Measurements from ENCODE around the gene INS. TPM values are rescaled to one million over a fixed set of nuclear protein-coding genes. Genes with fewer than 3 reads are reported as not detected.

Gene INS
- total and polyA plus RNA-seq, 11 donors = 0.67 to 1.8 TPM; not detected in 9

DNA sequence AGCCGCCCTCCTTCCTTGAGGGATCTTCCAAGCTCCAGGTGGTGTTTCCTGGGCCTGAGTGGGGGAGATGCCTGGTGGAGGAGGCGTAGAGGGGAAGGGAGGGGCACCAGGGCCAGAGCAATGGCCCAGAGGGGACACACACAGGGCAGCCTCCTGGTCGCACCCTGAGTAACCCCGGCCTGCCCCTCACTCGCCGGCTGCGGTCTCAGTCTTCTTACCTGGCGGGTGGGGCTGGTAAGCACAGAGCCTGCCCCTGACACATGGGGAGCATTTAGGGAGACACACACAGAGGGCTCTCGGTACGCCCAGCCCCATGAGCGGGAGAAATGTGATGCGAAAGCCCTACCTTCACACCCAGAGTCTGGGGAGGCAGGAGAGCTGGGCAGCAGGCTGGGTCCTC is 45.7 kb downstream of the INS start:
- no peak overlapping the region for H3K4me3 ChIP-seq
- no peaks in the 10 kb centered on the region for H3K36me3 ChIP-seq
- peak in 1 of 4 donors; percentile 15 for ATAC-seq
- no peak for TF ChIP-seq POLR2A (IDR thresholded peaks at IDR 0.05)
- TF ChIP-seq, protein P1, sequence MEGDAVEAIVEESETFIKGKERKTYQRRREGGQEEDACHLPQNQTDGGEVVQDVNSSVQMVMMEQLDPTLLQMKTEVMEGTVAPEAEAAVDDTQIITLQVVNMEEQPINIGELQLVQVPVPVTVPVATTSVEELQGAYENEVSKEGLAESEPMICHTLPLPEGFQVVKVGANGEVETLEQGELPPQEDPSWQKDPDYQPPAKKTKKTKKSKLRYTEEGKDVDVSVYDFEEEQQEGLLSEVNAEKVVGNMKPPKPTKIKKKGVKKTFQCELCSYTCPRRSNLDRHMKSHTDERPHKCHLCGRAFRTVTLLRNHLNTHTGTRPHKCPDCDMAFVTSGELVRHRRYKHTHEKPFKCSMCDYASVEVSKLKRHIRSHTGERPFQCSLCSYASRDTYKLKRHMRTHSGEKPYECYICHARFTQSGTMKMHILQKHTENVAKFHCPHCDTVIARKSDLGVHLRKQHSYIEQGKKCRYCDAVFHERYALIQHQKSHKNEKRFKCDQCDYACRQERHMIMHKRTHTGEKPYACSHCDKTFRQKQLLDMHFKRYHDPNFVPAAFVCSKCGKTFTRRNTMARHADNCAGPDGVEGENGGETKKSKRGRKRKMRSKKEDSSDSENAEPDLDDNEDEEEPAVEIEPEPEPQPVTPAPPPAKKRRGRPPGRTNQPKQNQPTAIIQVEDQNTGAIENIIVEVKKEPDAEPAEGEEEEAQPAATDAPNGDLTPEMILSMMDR (IDR thresholded peaks at IDR 0.05) = no peak
- no peak overlapping the region for H3K27ac ChIP-seq
- H3K9me3 ChIP-seq = peaks cover 0 to 17% (median 4%) of the 10 kb centered on the region in 12 donors
- H3K27me3 ChIP-seq = peaks cover 0 to 6% (median 1%) of the 10 kb centered on the region in 9 donors
- peak in 1 of 5 donors; percentile 33 for DNase-seq
- 96 to 98% (median 98%) methylated on average over 10 to 12 of the region's 12 CpGs for WGBS, 4 donors
- intact Hi-C loops (cut with DNase I) = no loop called here
- no peaks in the 10 kb centered on the region for H3K4me1 ChIP-seq

DNA sequence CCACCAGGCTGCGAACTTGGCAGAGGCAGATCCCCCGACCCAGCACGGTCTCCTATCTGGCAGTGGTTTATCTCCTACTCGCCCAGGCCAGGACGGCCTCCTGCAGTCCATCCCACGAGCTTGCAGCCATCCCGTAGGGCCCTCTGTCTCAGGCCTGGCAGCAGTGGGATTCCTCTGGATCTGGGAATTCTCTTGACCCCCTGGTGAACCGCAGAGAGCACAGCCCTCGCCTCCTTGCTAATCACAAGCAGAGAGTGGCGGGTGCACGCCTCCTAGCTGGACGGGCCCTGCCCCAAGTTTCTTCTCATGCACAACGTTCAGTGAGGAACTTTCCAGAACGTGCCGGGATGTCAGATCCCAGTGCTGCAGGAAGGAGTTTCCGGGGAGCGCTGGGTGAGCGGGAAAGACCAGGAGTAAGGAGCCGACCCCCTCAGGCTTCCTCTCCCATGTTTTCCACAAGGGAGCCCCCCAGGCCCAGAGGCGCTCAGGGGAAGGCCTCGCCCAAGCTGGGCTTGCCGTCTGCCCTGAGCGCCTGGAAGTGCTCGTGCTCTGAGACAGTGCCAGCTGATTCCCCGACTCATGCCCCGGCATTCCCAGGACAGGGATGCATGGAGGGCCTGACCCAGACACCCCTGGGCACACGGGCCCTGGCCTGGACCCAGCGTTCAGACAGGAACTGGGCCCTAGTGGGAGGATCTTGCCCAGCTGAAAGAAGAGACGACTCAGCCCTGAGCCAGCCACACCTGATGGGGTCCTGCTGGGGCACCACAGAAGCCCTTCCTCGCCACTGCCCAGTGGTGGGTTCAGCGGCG is 46.4 kb downstream of the INS start:
- Histone ChIP-seq H3K4me1 (peaks cover 0 to 5% (median 3%) of the 10 kb centered on the region in 12 donors), H3K36me3 (no peaks in the 10 kb centered on the region), H3K27me3 (no peaks in the 10 kb centered on the region), H3K4me3 (no peak overlapping the region), H3K9me3 (peaks cover 0 to 17% (median 4%) of the 10 kb centered on the region in 12 donors), H3K27ac (no peak overlapping the region)
- peak in 1 of 5 donors; percentile 49 for DNase-seq
- ATAC-seq = peak in 1 of 4 donors; percentile 22
- WGBS, 4 donors = 77 to 89% (median 80%) methylated on average over 27 to 32 of the region's 32 CpGs
- no peak for TF ChIP-seq POLR2A (IDR thresholded peaks at IDR 0.05)
- TF ChIP-seq, protein P1 (IDR thresholded peaks at IDR 0.05) = no peak
- intact Hi-C loops (cut with DNase I) = no loop called here

DNA sequence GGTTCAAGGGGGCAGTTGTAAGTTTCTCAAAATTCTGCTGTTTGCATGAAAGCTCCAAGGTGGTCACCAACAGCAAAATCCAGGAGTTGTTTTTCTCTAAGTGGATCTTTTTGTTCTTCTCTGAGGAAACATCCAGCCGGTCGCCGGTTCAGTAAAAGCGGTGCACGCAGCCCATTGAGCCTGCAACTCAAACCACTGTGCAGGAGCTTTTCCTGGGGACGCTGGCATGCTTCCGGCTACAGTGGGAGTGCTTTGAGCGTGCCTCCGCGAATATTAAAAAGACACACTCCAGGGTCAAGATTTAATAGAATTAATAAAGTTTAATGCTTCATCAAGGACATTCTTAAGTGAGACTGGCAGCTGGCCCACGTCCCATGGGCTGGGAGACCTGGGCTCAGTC is 47.2 kb downstream of the INS start:
- no peak for ATAC-seq
- intact Hi-C loops (cut with DNase I) = no loop called here
- peak in 1 of 5 donors; percentile 4 for DNase-seq
- WGBS, 4 donors = 87 to 92% (median 90%) methylated on average over 11 of the region's 11 CpGs
- Histone ChIP-seq H3K27ac (no peak overlapping the region), H3K9me3 (peaks cover 0 to 17% (median 4%) of the 10 kb centered on the region in 12 donors), H3K36me3 (no peaks in the 10 kb centered on the region), H3K4me3 (no peak overlapping the region), H3K4me1 (peaks cover 0 to 13% (median 9%) of the 10 kb centered on the region in 12 donors), H3K27me3 (no peaks in the 10 kb centered on the region)
- TF ChIP-seq, protein P1 (IDR thresholded peaks at IDR 0.05) = no peak
- TF ChIP-seq POLR2A (IDR thresholded peaks at IDR 0.05) = no peak

DNA sequence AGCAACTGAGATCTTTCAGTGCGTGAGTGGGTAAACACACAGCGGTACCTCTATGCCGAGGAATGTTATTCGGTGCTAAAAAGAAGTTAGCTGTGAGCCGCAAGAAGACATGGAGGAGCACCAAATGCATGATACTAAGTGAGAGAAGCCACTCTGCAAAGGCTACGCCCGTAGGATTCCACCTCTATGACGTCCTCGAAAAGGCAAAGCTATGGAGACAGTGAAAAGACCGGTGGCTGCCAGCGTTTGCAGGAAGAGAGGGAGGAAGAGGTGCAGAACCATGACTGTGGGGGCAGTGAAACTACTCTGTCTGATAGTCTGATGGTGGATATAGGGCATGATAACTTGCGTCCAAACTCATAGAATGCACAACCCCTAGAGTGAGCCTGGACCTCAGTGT is 50.5 kb downstream of the INS start:
- ATAC-seq (no peak), DNase-seq (no peak)
- TF ChIP-seq, protein P1 (IDR thresholded peaks at IDR 0.05) = no peak
- no peak for TF ChIP-seq POLR2A (IDR thresholded peaks at IDR 0.05)
- no peaks in the 10 kb centered on the region for H3K27me3 ChIP-seq
- intact Hi-C loops (cut with DNase I) = no loop called here
- H3K36me3 ChIP-seq = no peaks in the 10 kb centered on the region
- no peak overlapping the region for H3K27ac ChIP-seq
- H3K4me1 ChIP-seq = peaks cover 0 to 14% (median 9%) of the 10 kb centered on the region in 12 donors
- 86 to 90% (median 87%) methylated on average over 12 of the region's 12 CpGs for WGBS, 4 donors
- no peak overlapping the region for H3K4me3 ChIP-seq
- H3K9me3 ChIP-seq = no peaks in the 10 kb centered on the region

MicroRNAs within 50 kb of the gene (microRNA counts, 767-probe panel; counts per million panel counts)
- microRNA hsa-miR-483-3p (3,150 to 3,500 counts per million in 2 donors), microRNA hsa-miR-483-5p (71.6 to 1,120 counts per million in 2 donors)

Small RNA genes within 50 kb of the gene (microRNA-seq; reads per million reads assigned to microRNA genes)
- 0 to 0.60 (median 0) reads per million in 4 donors for gene MIR4686
- 118 to 345 (median 272) reads per million in 4 donors for gene MIR483

Other genes with a start within 250 kb of the INS start
- 10 to 100 TPM; 17.1 to 84.5 (median 49.0) TPM for gene TNNT3, start 241.5 kb downstream of the INS start, total RNA-seq
- 10 to 100 TPM; 40.8 to 45.5 TPM for gene TNNT3, start 241.5 kb downstream of the INS start, polyA plus RNA-seq
- gene MRPL23, start 213.9 kb downstream of the INS start, total RNA-seq = 100 to 1,000 TPM in 2 of 9 donors, 10 to 100 TPM in 7; 44.0 to 183 (median 76.1) TPM
- 100 to 1,000 TPM; 141 to 183 TPM for gene MRPL23, start 213.9 kb downstream of the INS start, polyA plus RNA-seq
- 1,000 to 10,000 TPM in 1 of 9 donors, 100 to 1,000 TPM in 8; 303 to 1,545 (median 463) TPM for gene H19, start 163.4 kb downstream of the INS start, total RNA-seq
- gene H19, start 163.4 kb downstream of the INS start, polyA plus RNA-seq = 1,000 to 10,000 TPM in 1 of 2 donors, 100 to 1,000 TPM in 1; 627 to 1,006 TPM
- 100 to 1,000 TPM in 5 of 9 donors, 10 to 100 TPM in 4; 61.9 to 175 (median 102) TPM for gene IGF2, start 21.8 kb downstream of the INS start, total RNA-seq
- gene IGF2, start 21.8 kb downstream of the INS start, polyA plus RNA-seq = 10 to 100 TPM; 48.9 to 56.3 TPM
- gene TH, start 10.6 kb upstream of the INS start, total RNA-seq = not detected
- under 1 TPM in 1 of 2 donors, not detected in 1; 0.08 TPM for gene TH, start 10.6 kb upstream of the INS start, polyA plus RNA-seq
- 1 to 10 TPM in 1 of 9 donors, under 1 TPM in 2, not detected in 6; 0.33 to 2.3 (median 0.54) TPM for gene ASCL2, start 109.4 kb upstream of the INS start, total RNA-seq
- gene ASCL2, start 109.4 kb upstream of the INS start, polyA plus RNA-seq = under 1 TPM in 1 of 2 donors, not detected in 1; 0.07 TPM
- 10 to 100 TPM in 8 of 9 donors, 1 to 10 TPM in 1; 4.8 to 41.2 (median 29.9) TPM for gene C11orf21, start 140.7 kb upstream of the INS start, total RNA-seq
- gene C11orf21, start 140.7 kb upstream of the INS start, polyA plus RNA-seq = 10 to 100 TPM in 1 of 2 donors, 1 to 10 TPM in 1; 5.1 to 34.6 TPM
- gene TSPAN32, start 140.8 kb upstream of the INS start, total RNA-seq = 10 to 100 TPM in 7 of 9 donors, 1 to 10 TPM in 2; 9.5 to 29.5 (median 19.2) TPM
- gene TSPAN32, start 140.8 kb upstream of the INS start, polyA plus RNA-seq = 10 to 100 TPM in 1 of 2 donors, 1 to 10 TPM in 1; 3.5 to 15.5 TPM
- 100 to 1,000 TPM; 277 to 994 (median 568) TPM for gene CD81, start 216.1 kb upstream of the INS start, total RNA-seq
- 100 to 1,000 TPM; 442 to 518 TPM for gene CD81, start 216.1 kb upstream of the INS start, polyA plus RNA-seq
- gene TSSC4, start 239.5 kb upstream of the INS start, total RNA-seq = 10 to 100 TPM; 23.4 to 45.2 (median 37.2) TPM
- gene TSSC4, start 239.5 kb upstream of the INS start, polyA plus RNA-seq = 10 to 100 TPM; 34.6 to 75.9 TPM